ENCODE measurements around the gene WSB1.
"Not testable (repeated sequence)": the region's sequence is repeated elsewhere in the genome, so short reads cannot be mapped to it uniquely, and the experiment has no call there.

WSB1 gene

GRCh38 chr17:27318228-27318627, 24.3 kb downstream of the WSB1 start:
- no peak for FAIRE-seq

GRCh38 chr17:27318633-27319032, 24.7 kb downstream of the WSB1 start:
- FAIRE-seq = no peak

- FAIRE-seq = no peak
These were observed 25.8 kb downstream of the WSB1 start for GRCh38 chr17:27319541-27320221.

- FAIRE-seq = no peak
These were observed 26.3 kb downstream of the WSB1 start for GRCh38 chr17:27320222-27320560.

- FAIRE-seq = no peak
These were observed 27.5 kb downstream of the WSB1 start for GRCh38 chr17:27321372-27321771.

- no peak for FAIRE-seq
These were observed 28.1 kb downstream of the WSB1 start for GRCh38 chr17:27322026-27322425.

- no peak for FAIRE-seq
These were observed 29.0 kb downstream of the WSB1 start for GRCh38 chr17:27322690-27323508.

- peak; percentile 14 for FAIRE-seq
These were observed 29.8 kb downstream of the WSB1 start for GRCh38 chr17:27323538-27324215.

GRCh38 chr17:27324771-27325339, 30.9 kb downstream of the WSB1 start:
- no peak for FAIRE-seq

- FAIRE-seq = no peak
These were observed 32.1 kb downstream of the WSB1 start for GRCh38 chr17:27326051-27326450.

GRCh38 chr17:27326585-27326984, 32.7 kb downstream of the WSB1 start:
- FAIRE-seq = no peak

GRCh38 chr17:27327397-27327796, 33.5 kb downstream of the WSB1 start:
- no peak for FAIRE-seq

GRCh38 chr17:27327871-27328270, 34.0 kb downstream of the WSB1 start:
- FAIRE-seq = no peak

GRCh38 chr17:27328686-27329085, 34.8 kb downstream of the WSB1 start:
- FAIRE-seq = not testable (repeated sequence)

GRCh38 chr17:27329146-27329805, 35.4 kb downstream of the WSB1 start:
- FAIRE-seq = no peak

GRCh38 chr17:27332047-27332393, 38.1 kb downstream of the WSB1 start:
- FAIRE-seq = no peak

- no peak for FAIRE-seq
These were observed 38.8 kb downstream of the WSB1 start for GRCh38 chr17:27332485-27333409.

GRCh38 chr17:27333410-27333980, 39.6 kb downstream of the WSB1 start:
- no peak for FAIRE-seq

- no peak for FAIRE-seq
These were observed 42.3 kb downstream of the WSB1 start for GRCh38 chr17:27336184-27336583.

GRCh38 chr17:27338536-27338985, 44.6 kb downstream of the WSB1 start:
- no peak for FAIRE-seq

- FAIRE-seq = no peak
These were observed 45.4 kb downstream of the WSB1 start for GRCh38 chr17:27339198-27339835.

All from colon (tissue), 2 donors.